Keratinocyte (primary cell): ENCODE data around the gene PNCK.

Experiments
- EZH2 ChIP-seq: IDR thresholded peaks from one replicate; pipeline ENCODE4 v1.6.1; 2012; ENCODE audit warnings: inconsistent platforms, mild to moderate bottlenecking, low read length, moderate library complexity
- TF ChIP-seq, protein P1 (sequence below), 3 experiments: IDR thresholded peaks in 1 of 3; conservative IDR thresholded peaks in 1 of 3; optimal IDR thresholded peaks in 1 of 3; 2 replicates in 2 of 3; 3 replicates in 1 of 3; pipeline versions ENCODE3 to v1.5.1; 2011; ENCODE audit warnings: low read length in 3 of 3, mild to moderate bottlenecking in 3 of 3, moderate library complexity in 2 of 3, control low read depth in 1 of 3, inconsistent platforms in 1 of 3; ENCODE audit not compliant: insufficient read depth in 2 of 3; ENCODE audit errors: extremely low read depth in 1 of 3

DNA sequence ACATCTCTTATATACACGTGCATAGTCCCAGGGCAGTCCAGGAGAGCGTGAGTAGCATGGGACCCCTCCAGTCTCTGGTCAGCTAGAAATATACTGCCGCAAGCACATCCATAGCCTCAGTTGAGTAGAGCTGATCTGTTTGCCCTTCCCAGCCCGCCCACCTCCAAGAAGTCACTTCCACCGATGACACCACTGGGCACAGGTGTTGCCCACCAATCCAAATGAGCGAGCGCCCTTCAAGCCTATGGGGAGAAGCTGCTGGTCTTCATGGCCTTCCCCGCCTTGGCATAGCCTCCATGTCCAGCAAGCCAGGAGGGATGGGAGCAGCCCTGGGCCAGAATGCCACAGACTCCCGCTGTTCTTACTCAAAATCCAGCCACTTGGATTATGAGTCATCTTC lies 16.5 kb downstream of the PNCK start:
- TF ChIP-seq, protein P1, sequence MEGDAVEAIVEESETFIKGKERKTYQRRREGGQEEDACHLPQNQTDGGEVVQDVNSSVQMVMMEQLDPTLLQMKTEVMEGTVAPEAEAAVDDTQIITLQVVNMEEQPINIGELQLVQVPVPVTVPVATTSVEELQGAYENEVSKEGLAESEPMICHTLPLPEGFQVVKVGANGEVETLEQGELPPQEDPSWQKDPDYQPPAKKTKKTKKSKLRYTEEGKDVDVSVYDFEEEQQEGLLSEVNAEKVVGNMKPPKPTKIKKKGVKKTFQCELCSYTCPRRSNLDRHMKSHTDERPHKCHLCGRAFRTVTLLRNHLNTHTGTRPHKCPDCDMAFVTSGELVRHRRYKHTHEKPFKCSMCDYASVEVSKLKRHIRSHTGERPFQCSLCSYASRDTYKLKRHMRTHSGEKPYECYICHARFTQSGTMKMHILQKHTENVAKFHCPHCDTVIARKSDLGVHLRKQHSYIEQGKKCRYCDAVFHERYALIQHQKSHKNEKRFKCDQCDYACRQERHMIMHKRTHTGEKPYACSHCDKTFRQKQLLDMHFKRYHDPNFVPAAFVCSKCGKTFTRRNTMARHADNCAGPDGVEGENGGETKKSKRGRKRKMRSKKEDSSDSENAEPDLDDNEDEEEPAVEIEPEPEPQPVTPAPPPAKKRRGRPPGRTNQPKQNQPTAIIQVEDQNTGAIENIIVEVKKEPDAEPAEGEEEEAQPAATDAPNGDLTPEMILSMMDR (optimal IDR thresholded peaks at IDR 0.05 in 1 of 3, IDR thresholded peaks at IDR 0.05 in 1 of 3, conservative IDR thresholded peaks at IDR 0.05 in 1 of 3; ENCODE audit: extremely low read depth in 1 of 3, insufficient read depth in 2 of 3, low read length in 3 of 3): no peak
- no peak for TF ChIP-seq EZH2
